SW 1271 (cell line): ENCODE measurements around the gene RWDD3.

ENCODE experiments used
- DNase-seq, 2 experiments: peaks; one replicate each; lab custom pipeline; 2025; lab: John Stamatoyannopoulos, UW

RWDD3 gene, protein sequence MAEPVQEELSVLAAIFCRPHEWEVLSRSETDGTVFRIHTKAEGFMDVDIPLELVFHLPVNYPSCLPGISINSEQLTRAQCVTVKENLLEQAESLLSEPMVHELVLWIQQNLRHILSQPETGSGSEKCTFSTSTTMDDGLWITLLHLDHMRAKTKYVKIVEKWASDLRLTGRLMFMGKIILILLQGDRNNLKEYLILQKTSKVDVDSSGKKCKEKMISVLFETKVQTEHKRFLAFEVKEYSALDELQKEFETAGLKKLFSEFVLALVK

DNA sequence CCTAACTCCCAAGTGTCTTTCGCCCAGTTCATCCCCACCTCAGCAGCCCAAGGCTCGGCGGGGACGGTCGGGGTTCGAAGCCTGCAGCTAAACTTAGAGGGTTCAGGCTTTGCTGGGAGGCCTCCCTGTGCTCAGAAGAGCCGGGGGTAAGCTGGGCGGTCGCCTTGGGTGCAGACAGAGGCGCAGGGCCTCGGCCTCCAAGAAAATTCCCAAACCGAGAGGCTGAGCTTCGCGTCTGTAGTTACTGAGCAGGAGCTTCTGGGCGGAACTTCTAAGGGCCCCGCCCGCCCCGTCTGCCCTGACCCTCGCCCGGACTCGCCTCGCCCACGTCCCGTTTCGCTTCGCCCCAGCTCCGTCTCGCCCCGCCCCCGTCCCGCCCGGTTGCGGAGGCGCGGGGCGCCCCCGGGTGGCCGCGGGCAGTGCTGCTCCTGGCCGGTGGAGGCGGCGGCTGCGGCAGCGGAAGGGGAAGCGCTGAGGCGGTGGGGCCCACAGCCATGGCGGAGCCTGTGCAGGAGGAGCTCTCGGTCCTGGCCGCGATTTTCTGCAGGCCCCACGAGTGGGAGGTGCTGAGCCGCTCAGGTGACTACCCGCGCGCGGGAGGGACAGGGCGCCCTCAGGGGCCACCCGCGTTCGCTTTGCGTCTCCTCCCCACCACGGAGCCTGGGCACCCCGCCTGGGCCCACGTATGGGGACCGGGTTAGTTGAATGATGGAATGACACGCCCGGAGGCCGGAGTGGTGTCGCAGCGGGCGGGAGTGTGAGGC lies at the start of gene RWDD3:
Gene RWDD3, plus strand, starts transcription at position 474 of the 764 bp plus-strand sequence. Its CDS starts 21 bp downstream, at position 495.
- peak; percentile 41 to 77 for DNase-seq

DNA sequence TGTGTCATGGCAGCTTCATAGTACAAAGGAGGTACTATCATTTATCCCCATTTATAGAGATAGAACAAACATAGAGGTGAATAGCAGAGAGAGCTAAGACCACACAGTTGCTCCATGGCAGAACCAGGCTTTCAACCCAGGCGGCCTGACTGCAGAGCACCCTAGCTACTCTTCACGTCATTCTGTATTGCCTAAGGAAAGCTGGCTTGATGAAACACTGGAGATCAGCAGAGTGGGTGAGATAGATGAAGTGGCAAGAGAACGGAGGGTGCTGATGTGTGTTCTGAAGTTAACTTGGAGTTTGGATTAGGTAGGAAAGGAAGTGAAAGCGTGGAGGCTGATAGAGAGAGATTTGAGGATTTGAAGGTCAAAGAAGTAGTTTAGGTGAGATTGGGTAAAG lies 47.9 kb upstream of the RWDD3 start:
- DNase-seq = no peak

DNA sequence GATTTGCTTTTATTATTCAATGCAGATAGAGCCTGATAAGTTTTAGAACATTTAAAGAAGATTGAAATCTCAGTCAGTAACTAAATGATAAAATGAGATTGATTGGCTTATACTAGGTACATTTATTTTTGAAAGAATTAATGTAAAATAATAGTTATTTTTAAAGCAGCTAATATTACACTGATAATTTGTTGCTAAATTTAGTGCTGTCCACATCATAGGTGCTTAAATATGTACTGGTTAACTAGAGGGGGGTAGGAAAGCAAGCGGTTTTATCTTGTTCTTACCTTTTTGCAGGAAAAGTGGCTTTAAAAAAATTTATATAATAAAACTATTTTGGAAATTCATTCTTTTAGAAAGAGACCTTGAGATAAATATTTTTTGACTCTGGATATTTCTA lies 40.4 kb upstream of the RWDD3 start:
- no peak for DNase-seq

DNA sequence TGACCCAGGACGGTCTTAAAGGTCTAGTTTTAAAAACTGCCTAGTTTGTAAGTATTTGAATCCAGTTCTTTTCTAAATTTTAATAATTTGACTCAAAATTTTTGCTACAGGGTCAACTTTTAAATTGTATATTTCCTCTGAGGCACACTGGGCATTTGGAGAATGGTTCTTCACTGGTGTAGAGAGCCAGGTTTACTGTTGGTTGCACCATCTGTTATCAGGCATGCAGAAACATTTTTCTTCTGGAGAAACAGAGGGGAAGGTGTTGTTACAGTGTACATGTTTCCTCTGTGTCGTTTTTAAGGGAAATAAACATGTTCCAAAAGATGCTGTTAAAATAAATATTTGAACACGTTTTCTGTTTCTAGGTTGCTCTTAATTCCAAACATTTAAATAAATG lies 39.0 kb upstream of the RWDD3 start:
- DNase-seq = no peak

DNA sequence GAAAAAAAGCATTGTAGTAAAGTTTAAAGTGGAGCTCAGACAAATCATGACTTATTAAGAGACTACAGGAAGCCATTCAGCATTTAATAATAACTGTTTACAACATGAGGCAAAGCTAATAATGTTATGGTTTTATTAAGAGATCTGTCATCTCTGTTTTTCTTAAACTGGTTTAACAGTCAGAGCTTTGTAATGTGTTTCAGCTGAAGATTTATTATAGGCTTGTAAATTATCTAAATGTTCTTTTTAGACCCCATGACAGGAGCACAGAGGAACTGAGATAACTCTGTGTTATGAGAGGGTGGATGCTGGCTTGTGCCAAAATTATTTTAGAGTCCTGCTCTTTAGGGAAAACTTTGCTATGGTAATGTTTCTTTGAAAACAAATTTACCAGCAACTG lies 38.0 kb upstream of the RWDD3 start:
- no peak for DNase-seq

DNA sequence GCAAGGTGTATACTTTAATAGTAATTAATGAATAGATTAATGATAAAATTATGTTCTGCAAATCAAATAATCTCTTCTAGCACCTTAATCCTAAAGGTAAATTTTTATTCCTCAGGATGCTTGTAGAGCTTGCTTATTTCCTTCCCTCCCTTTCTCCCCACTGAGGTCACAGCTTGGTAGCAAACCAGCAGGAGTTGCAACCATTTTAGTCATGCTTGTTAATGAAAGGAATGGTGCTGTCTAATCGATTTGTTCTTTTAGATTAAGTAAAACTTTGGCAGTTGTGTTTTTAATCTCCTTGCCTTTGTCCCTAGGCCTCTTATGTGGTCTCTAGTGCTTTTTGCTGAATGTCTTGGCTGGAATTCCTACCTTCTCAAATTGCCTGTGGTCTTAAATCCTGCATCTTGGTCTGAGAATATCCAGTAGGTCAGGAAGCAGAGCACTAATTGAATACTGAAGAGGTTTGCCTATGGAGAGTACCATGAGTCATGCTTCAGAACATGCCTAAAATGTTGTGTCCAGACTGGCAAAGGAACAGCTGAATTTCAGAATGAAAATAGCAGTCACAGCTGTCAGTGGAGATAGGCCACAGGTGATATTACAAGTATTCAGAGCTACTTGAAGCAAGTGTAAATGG lies 36.3 kb upstream of the RWDD3 start:
- no peak for DNase-seq

DNA sequence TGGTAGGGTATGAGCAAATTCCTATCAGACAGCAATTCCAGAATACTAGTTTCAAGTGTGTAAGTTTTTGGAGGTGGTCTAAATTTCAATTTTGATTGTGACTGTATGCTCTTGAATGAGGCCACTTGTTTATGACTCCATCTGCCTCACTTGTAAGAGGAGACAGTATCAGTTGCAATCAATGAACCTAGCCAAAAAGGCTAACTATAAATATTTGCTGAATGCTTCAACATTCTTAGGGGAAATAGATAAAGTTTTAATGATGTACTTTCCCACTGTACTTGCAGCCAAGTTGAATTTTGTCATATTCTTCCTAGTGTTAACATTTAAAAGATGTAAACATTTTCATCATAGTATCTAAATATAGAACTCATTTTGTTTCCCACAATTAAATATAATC lies 32.1 kb upstream of the RWDD3 start:
- no peak for DNase-seq

DNA sequence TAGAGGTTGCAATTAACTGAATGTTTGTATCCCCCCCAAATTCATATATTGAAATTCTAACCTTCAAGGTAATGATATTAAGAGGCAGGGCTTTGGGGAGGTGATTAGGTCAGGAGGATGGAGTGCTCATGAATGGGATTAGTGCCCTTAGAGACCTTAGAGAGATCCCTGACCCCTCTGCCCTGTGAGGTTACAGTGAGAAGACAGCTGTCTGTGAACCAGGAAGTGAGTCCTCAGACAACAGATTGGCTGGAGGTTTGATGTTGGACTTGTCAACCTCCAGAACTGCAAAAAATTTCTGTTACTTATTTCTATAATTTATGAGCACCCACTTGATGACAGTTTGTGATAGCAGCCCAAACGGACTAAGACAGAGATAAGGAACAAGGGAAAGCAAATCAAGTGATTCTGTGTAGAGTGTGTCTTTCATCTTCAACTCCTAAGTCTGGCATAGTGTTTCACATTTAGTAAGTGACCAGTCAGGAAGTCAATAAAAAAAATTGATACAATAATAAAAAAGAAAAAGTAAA lies 30.0 kb upstream of the RWDD3 start:
- DNase-seq = no peak

DNA sequence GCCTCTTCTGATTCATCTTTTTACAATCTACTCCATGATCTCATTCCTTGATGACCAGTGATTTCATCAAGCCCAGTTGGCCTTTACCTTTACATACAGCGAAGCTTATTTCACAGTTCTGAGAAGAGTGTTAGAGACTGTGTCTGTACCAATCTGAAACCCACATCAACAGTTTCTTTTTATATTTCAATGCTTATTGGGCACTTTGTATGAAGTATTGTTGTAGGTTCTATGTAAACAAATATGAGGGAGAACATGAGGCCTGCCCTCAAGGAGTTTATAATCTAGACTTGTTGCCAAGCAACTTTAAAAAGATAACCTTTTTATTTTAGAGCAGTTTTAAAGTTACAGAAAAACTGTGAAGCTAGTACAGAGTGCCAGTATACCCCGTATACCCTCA lies 27.5 kb upstream of the RWDD3 start:
- no peak for DNase-seq

DNA sequence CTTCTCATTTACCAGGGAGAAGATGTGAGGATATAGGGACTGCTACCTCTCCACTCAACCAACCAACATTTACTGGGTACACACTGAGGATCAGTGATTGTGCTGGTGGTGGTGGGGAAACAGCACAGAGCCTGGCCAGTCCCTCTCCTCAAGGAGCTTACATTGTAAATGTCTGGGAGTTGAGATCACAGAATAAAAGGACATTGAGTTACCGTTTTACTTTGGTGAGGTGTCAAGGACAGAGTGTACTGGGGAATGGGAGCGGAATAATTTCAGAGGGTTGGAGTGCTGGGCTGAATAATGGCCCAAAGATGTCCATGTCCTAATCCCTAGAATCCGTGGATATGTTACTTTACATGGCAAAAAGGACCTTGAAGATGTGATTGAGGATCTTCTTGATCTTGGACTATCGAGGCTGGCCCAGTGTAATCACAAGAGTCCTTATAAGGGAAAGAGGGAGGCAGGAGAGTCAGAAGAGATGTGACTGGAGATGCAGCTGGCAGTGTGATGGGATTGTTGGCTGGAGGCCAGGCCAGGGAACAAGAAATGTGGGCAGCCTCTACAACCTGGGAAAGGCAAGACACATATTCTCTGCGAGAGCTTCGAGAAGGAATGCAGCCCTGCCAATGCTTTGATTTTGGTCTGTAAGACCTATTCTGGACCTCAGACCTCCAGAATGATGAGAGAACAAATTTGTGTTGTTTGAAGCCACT lies 26.6 kb upstream of the RWDD3 start:
- DNase-seq = no peak

DNA sequence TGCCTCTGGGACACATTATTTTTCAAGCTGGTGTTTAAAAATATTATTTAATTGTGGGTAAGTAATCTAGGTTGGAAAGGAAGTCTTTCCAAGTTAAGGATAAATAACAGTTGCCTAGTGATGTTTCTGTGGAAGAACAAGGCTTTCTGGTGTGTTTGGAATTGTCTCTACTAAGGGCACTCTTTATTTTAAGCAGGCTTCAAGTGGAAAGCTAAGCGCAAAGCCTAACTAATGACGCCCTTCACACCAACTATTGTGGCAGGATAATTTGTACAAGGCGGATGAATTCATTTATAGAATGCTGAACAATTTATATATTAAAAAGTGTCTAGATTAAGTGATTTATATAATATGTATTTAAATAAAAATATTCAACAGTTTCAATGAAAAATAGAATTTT lies 25.1 kb upstream of the RWDD3 start:
- no peak for DNase-seq

DNA sequence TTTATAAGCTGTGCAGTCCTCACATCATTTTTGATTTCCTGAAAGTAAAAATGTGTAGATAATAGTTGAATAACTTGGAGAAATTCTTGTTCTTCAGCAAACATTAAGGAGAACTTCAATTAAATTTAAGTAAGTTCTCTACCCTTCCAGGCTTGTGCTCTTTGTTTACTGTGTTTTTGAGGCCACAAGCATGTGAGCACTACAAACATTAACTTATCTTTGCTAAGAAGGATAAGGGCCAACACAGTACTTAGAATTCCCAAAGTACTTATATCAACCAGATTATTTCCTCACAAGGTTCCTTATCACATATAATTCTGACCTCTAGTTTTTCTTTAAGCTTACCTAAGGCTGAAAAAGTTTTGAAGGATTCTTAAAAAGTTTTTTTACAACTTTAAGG lies 24.7 kb upstream of the RWDD3 start:
- no peak for DNase-seq

DNA sequence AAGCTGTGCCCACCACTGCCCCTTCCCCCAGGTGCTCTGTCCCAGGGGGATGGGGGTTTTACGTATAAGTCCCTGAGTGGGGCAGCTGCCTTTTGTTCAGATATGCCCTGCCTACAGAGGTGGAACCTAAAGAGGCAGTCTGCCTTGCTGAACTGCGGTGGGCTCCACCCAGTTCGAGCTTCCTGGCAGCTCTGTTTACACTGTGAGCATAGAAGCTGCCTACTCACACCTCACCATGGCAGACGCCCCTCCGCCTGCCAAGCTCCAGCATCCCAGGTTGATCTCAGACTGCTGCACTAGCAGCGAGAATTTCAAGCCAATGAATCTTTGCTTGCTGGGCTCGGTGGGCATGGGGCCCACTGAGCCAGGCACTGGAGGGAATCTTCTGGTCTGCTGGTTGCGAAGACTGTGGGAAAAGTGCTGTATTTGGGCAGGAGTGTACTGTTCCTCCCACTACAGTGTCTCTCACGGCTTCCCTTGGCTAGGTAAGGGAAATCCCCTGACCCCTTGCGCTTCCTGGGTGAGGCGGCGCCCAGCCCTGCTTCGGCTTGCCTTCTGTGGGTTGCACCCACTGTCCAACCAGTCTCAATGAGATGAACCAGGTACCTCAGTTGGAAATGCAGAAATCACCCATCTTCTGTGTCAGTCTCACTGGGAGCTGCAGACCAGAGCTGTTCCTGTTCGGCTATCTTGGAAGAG lies 17.6 kb upstream of the RWDD3 start:
- no peak for DNase-seq

DNA sequence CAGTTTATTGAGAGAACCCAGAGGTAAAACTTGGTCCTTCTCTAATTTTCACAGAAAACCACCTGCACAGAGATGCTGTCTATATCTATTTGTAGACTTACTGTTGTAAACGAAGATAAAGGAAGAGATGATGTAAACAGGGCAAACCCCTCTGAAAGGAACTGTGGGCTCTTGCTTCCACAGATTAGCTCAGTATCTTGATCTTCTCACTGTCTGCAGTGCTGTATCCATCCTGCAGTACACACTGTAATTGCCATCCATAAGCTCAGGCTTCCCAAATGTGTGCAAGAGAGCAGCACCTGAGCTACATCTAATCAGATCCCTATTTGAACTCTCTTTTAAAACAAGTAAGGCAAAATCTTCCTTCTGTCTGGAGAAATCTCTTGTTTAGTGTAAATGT lies 16.6 kb upstream of the RWDD3 start:
- no peak for DNase-seq

DNA sequence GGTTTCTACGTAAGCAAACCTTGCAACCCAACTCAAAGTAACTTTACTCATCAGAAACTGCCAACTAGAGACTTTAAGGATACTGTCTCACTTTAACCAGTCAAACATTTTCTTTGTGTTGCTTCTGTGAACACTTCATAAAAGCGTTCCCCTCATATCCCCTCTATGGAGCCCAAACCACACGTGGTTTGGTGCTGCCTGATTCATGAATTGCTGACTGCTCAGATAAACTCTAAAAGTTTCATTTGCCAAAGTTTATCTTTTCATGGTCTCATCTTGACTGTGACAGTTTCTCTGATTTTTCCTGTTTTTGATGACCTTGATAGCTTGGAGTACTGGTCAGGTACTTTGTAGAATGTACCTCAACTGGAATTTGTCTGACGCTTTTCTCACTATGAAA lies 14.6 kb upstream of the RWDD3 start:
- no peak for DNase-seq

DNA sequence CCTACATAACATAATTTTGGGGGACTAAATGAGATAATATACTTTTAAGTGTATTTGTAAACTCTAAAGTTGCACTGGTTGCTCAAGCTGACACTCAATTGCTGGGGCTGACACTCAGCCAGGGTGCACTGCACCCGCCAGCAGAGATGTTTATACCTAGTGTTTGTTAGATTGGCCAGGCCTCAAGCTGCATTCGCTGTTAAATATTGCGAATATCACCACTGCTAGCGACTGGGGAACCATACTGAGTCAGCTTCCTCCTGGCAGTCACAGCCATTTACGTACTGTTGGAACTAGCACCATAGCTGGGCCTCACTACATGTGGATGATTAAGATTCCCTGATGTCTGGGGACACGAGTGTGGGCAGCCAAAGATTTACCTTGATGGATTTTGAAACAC lies 12.7 kb upstream of the RWDD3 start:
- DNase-seq = no peak

DNA sequence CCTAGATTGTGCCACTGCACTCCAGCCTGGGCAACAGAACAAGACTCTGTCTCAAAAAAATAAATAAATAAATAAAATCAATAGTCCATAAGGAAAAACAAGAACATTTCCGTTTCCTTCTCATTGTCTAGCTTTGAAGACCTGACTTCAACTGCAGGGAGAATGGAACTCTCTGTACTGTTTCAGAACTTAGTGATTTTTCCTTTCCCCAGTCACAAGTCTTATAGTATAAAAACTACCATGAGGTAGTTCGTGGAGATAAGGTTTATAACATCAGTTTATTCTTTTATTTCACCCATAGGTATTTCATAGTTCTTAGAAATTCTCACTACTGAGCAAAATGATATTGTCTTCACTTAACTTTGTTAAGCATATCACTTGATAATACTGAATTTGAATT lies 11.4 kb upstream of the RWDD3 start:
- no peak for DNase-seq

DNA sequence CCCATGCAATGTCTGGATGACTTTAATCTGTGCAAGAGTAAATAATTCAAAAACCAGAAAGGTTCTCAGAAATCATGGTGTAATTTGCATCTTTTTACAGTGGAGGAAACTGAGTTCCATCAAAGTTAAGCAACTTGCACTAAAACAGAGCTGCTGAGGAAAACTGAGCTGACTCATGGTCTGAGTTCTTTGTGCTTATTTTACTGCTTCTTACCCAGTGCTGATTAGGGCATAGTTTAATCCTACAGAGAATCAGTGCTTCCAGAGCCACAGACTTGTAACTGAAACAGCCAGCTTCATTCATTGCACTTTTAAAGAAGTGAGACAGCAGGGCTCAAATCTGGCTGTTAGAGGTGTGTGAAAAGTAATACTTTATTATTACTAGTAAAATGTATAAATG lies 10.9 kb upstream of the RWDD3 start:
- no peak for DNase-seq

DNA sequence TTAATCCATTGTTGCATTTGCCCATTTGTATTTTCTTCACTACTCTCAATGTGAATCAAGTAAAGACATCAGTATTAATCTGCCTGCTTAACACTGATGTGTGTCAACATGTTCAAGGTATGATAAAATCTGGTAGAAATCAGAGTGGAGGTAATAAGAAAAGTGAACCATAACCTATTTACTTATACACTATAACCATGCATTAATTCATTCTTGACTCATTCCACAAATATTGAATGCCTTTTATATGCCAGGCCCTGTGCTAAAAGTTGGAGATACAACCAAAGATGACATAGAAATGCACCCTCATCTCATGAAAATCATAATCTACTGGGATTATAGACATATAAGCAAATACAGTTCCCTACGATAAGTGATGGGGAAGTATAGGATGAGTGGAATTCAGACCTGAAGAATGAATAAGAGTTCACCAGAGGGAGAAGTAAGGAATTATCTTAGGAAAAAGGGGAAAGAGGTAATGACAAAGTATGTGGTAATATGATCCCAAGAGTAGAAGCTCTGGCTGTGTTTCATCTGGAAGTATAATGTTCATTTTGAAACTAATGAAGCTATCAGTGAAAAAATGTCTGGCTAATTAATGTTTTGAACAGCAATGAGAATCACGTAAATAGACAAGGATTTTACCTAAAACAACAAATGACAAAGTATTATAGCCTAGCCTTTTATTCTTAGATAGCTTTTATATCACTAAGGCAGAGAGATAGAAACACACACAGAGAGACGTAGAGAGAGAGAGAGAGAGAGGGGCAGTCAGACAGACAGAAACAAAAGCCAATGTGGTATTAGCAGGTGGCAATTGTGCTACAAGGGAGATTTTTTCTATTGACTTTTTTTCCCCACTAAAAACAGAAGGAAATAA lies 7.0 kb upstream of the RWDD3 start:
- DNase-seq = no peak

DNA sequence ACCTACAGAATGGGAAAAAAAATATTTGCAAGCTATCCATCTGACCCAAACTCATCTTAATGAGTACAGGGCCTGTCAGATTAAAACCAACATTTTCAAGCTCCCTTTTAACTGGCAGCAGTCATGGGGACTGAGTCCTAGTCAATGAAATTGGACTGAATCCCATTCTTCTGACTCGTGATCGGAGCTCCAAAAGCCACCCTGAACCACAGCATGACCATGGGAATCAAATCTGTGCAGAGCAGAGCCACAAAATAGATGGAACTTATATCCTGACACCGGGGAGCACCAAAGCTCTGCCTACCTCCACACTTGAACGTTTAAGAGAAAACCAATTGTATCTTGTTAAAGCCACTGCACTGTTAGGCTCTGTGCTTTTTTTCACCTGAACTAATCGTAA lies 5.0 kb upstream of the RWDD3 start:
- DNase-seq = no peak

DNA sequence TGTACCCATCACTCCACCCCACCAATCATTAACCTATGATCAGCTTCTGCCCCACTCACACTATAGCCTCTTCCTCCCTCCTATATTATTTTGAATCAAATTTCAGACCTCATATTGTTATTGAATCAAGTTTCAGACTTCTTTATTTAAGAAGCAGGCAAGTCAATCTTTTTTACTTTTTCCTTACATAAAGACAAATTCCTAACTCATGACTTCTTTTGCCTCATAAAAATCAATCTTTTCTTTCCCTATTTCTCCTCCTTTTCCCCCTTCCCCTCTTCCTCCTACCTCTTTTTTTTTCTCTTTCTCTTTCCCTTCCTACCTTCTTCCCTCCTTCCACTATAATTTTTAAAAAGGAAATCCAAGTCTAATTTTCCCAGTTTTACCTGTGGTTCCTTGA lies 4.3 kb upstream of the RWDD3 start:
- no peak for DNase-seq
